B cell (primary cell): ENCODE results near the gene DPYSL4. TPM values are rescaled to one million over a fixed set of nuclear protein-coding genes. Genes with fewer than 3 reads are reported as not detected.

Experiments used
- ATAC-seq: fragments of 200-7000 bp; cut with Tn5 transposase; one replicate; pipeline ENCODE4 v1.10.0; 2021; ENCODE audit warnings: low read depth, mild to moderate bottlenecking, moderate number of reproducible peaks, moderate library complexity
- CTCF ChIA-PET: fragments of 350-600 bp; sonication (Branson Sonifier 250); formaldehyde crosslinking; loops from one replicate; lab custom pipeline; 2021; ENCODE audit warnings: antibody characterized with exemption, inconsistent platforms; lab: Charles Lee
- POLR2A ChIA-PET: fragments of 350-600 bp; sonication (Branson Sonifier 250); formaldehyde crosslinking; loops from one replicate; lab custom pipeline; 2021; ENCODE audit warnings: antibody characterized with exemption; lab: Charles Lee
- DNase-seq: peaks from one replicate; pipeline ENCODE4 v3.0.0; 2013
- H2AFZ ChIP-seq: 2 replicates; pipeline ENCODE4 v1.6.1; 2012; ENCODE audit warnings: mild to moderate bottlenecking, low read depth, low read length; ENCODE audit not compliant: insufficient read depth, poor library complexity, severe bottlenecking
- H3K27ac ChIP-seq, 2 donors: 1 replicate in 1 of 2; 2 replicates in 1 of 2; pipeline ENCODE4 v1.5.1; 2012 to 2013; ENCODE audit warnings: low read length in 2 of 2, mild to moderate bottlenecking in 2 of 2, moderate library complexity in 1 of 2
- H3K27me3 ChIP-seq, 4 experiments: fragments of 200-600 bp in 1 of 4; sonication (generic) in 1 of 4; replicated peaks in 1 of 4; 1 replicate in 2 of 4; 2 replicates in 2 of 4; pipeline versions ENCODE4 v1.6.1 to v1.7.0; 2013 to 2016; ENCODE audit warnings: low read length in 3 of 4, mild to moderate bottlenecking in 2 of 4, mixed read lengths in 1 of 4, moderate library complexity in 1 of 4; ENCODE audit not compliant: insufficient read depth in 4 of 4, control insufficient read depth in 3 of 4; ENCODE audit errors: control extremely low read depth in 1 of 4
- H3K36me3 ChIP-seq, 2 experiments: replicated peaks in 1 of 2; 1 replicate in 1 of 2; 2 replicates in 1 of 2; pipeline versions ENCODE4 v1.6.1 to v1.7.1; 2013; ENCODE audit warnings: low read length in 1 of 2; ENCODE audit not compliant: insufficient read depth in 2 of 2, control insufficient read depth in 1 of 2; ENCODE audit errors: control extremely low read depth in 1 of 2, extremely low read depth in 1 of 2
- H3K4me1 ChIP-seq, 2 donors: fragments of 200-600 bp in 1 of 2; sonication (generic) in 1 of 2; 1 replicate in 1 of 2; 2 replicates in 1 of 2; pipeline versions ENCODE4 v1.5.1 to v1.6.1; 2013 to 2017; ENCODE audit warnings: low read length in 2 of 2; ENCODE audit not compliant: control insufficient read depth in 2 of 2, insufficient read depth in 2 of 2
- H3K4me2 ChIP-seq: replicated peaks from 2 replicates; pipeline ENCODE3; 2012; ENCODE audit warnings: mild to moderate bottlenecking, low read depth, low read length; ENCODE audit not compliant: poor library complexity, severe bottlenecking
- H3K4me3 ChIP-seq, 5 experiments: fragments of 200-600 bp in 1 of 5; sonication (generic) in 1 of 5; 1 replicate in 3 of 5; 2 replicates in 2 of 5; pipeline versions ENCODE4 v1.5.1 to v1.7.0; 2011 to 2016; ENCODE audit warnings: low read length in 4 of 5, mild to moderate bottlenecking in 4 of 5, low read depth in 2 of 5, control low read depth in 1 of 5, moderate library complexity in 1 of 5; ENCODE audit not compliant: insufficient read depth in 1 of 5; ENCODE audit errors: control extremely low read depth in 1 of 5, extremely low read depth in 1 of 5
- H3K79me2 ChIP-seq: fragments of 200-600 bp; sonication (generic); one replicate; pipeline ENCODE4 v1.6.0; 2016; ENCODE audit warnings: low read length; ENCODE audit not compliant: control insufficient read depth, insufficient read depth
- H3K9ac ChIP-seq: fragments of 200-600 bp; sonication (generic); 2 replicates; pipeline ENCODE4 v1.6.1; 2017; ENCODE audit warnings: mild to moderate bottlenecking, low read length, moderate library complexity
- H3K9me3 ChIP-seq, 3 donors: one replicate each; pipeline versions ENCODE4 v1.6.1 to v1.7.1; 2013; ENCODE audit warnings: low read length in 2 of 3; ENCODE audit not compliant: control insufficient read depth in 2 of 3, insufficient read depth in 1 of 3; ENCODE audit errors: control extremely low read depth in 1 of 3
- H4K20me1 ChIP-seq: 2 replicates; pipeline ENCODE4 v1.6.0; 2012; ENCODE audit warnings: mild to moderate bottlenecking, low read length; ENCODE audit not compliant: insufficient read depth, control insufficient read depth, poor library complexity, severe bottlenecking
- H3K27ac Mint-ChIP-seq: one replicate; pipeline ENCODE4 v1.8.0; 2021; ENCODE audit warnings: mixed read lengths
- H3K27me3 Mint-ChIP-seq: one replicate; pipeline ENCODE4 v1.8.0; 2021; ENCODE audit warnings: mixed read lengths
- H3K4me1 Mint-ChIP-seq: one replicate; pipeline ENCODE4 v1.8.0; 2021; ENCODE audit warnings: mixed read lengths
- H3K4me3 Mint-ChIP-seq: one replicate; pipeline ENCODE4 v1.8.0; 2021; ENCODE audit warnings: mixed read lengths
- H3K9me3 Mint-ChIP-seq: one replicate; pipeline ENCODE4 v1.8.0; 2022; ENCODE audit warnings: mixed read lengths; ENCODE audit not compliant: insufficient read depth
- CTCF ChIP-seq: fragments of 200-600 bp; IDR thresholded peaks from one replicate; pipeline ENCODE4 v1.8.0; 2022; ENCODE audit warnings: antibody characterized with exemption, mild to moderate bottlenecking
- EZH2 ChIP-seq: IDR thresholded peaks from 2 replicates; pipeline ENCODE4 v1.6.1; 2012; ENCODE audit warnings: borderline replicate concordance, low read depth, mild to moderate bottlenecking, moderate library complexity, low read length; ENCODE audit not compliant: insufficient read depth, poor library complexity, severe bottlenecking
- whole genome bisulfite sequencing: methylation state at CpG from one replicate; pipeline ENCODE4 v1.1.5; 2013; ENCODE audit warnings: missing lambda C conversion rate; ENCODE audit not compliant: insufficient coverage; 5-methylcytosine and 5-hydroxymethylcytosine counted together
- intact Hi-C: fragments of 100-400 bp; cut with micrococcal nuclease; formaldehyde crosslinking; loops from one replicate; pipeline ENCODE4 v1.10.0; 2022
- polyA plus RNA-seq: library from polyadenylated mRNA; depleted of rRNA; stranded (reverse); fragments of >200 nt; gene quantifications from 2 replicates; pipeline ENCODE4 v1.2.3, GENCODE V29; 2012
- total RNA-seq, 2 donors: library from RNA; stranded (reverse); fragments of 120-200 nt in 1 of 2; gene quantifications; 1 replicate in 1 of 2; 2 replicates in 1 of 2; pipeline versions ENCODE4 v1.2.3 to v1.2.4, GENCODE V29; 2013 to 2022

DPYSL4 gene
- total and polyA plus RNA-seq, 2 donors (not counting 1 experiment from before 2014, with no cell fraction given) = 0.03 to 0.22 TPM

GRCh38 chr10:132206806-132207535 lies 20.2 kb downstream of the DPYSL4 start:
- H3K4me2 ChIP-seq = no peak overlapping the region

More at GRCh38 chr10:132206806-132207535, 20.2 kb downstream of the DPYSL4 start:
- ChIA-PET POLR2A (no interaction called here), CTCF (no interaction called here)
- H3K4me3 ChIP-seq = no peak overlapping the region
- H3K9me3 ChIP-seq = no peaks in the 10 kb centered on the region
- Mint-ChIP-seq H3K27me3 (no peaks in the 10 kb centered on the region), H3K4me1 (peaks cover 5% of the 10 kb centered on the region), H3K27ac (no peak overlapping the region), H3K9me3 (no peaks in the 10 kb centered on the region), H3K4me3 (no peak overlapping the region)
- no peaks in the 10 kb centered on the region for H3K4me1 ChIP-seq
- no peak overlapping the region for H3K9ac ChIP-seq
- DNase-seq (no peak), ATAC-seq (no peak)
- intact Hi-C loops = no loop called here
- H3K27ac ChIP-seq = no peak overlapping the region
- H3K79me2 ChIP-seq = no peaks in the 10 kb centered on the region
- no peaks in the 10 kb centered on the region for H3K27me3 ChIP-seq
- H4K20me1 ChIP-seq = no peaks in the 10 kb centered on the region
- H3K36me3 ChIP-seq = no peaks in the 10 kb centered on the region
- H2AFZ ChIP-seq = no peak overlapping the region
- 88% methylated on average over 27 of the region's 29 CpGs for WGBS
- TF ChIP-seq CTCF (no peak), EZH2 (no peak)
